GM20000 (cell line): ENCODE results near the gene POC1A.

Experiments used
- DNase-seq: peaks from one replicate; pipeline ENCODE4 v3.0.0; 2012; ENCODE audit warnings: low spot score
- CTCF ChIP-seq: IDR thresholded peaks from 2 replicates; pipeline ENCODE4 v1.5.1; 2012; ENCODE audit warnings: mild to moderate bottlenecking, control low read depth; ENCODE audit errors: extremely low read depth, missing control alignments

Gene POC1A

GRCh38 chr3:52080830-52081719, 73.1 kb downstream of the POC1A start:
- TF ChIP-seq CTCF, result no peak
- no peak for DNase-seq

- no peak for DNase-seq
- no peak for TF ChIP-seq CTCF
Observed at GRCh38 chr3:52079958-52080357, 74.3 kb downstream of the POC1A start.

- TF ChIP-seq CTCF, result no peak
Observed at GRCh38 chr3:52078781-52079560, 75.3 kb downstream of the POC1A start.

GRCh38 chr3:52077925-52078324, 76.3 kb downstream of the POC1A start:
- no peak for TF ChIP-seq CTCF
- no peak for DNase-seq

More at GRCh38 chr3:52078781-52079560, 75.3 kb downstream of the POC1A start:
- DNase-seq, result no peak

GRCh38 chr3:52076896-52077780, 77.1 kb downstream of the POC1A start:
- no peak for DNase-seq
- no peak for TF ChIP-seq CTCF

- DNase-seq, result no peak
- TF ChIP-seq CTCF, result no peak
Observed at GRCh38 chr3:52073490-52073889, 80.7 kb downstream of the POC1A start.

- no peak for TF ChIP-seq CTCF
- no peak for DNase-seq
Observed at GRCh38 chr3:52072471-52072870, 81.8 kb downstream of the POC1A start.
